Right renal pelvis (tissue), 4 donors: ENCODE measurements around the gene PRSS21. TPM values are rescaled to one million over a fixed set of nuclear protein-coding genes. Genes with fewer than 3 reads are reported as not detected.

Experiments
- DNase-seq, 4 donors: peaks; one replicate each; pipeline ENCODE4 v3.0.0-alpha.2; 2013; ENCODE audit warnings: low read depth in 4 of 4, low spot score in 3 of 4, missing footprints in 1 of 4
- polyA plus RNA-seq, 4 donors: library from polyadenylated mRNA; unstranded; fragments of 120-200 nt; gene quantifications; one replicate each; pipeline ENCODE4 v1.2.1, GENCODE V29; 2013; ENCODE audit not compliant: insufficient read length in 4 of 4

The PRSS21 gene
- polyA plus RNA-seq, 4 donors: 0.13 to 0.33 (median 0.20) TPM; not detected in 1

GRCh38 chr16:2858245-2859025 lies 41.4 kb downstream of the PRSS21 start:
- peak in 2 of 4 donors; percentile 35 to 36 for DNase-seq

GRCh38 chr16:2859686-2860265 lies 42.7 kb downstream of the PRSS21 start:
- no peak for DNase-seq

- no peak for DNase-seq
Measured at GRCh38 chr16:2860826-2861567, 44.0 kb downstream of the PRSS21 start.

- no peak for DNase-seq
Measured at GRCh38 chr16:2865651-2866050, 48.6 kb downstream of the PRSS21 start.

GRCh38 chr16:2866431-2866830 lies 49.4 kb downstream of the PRSS21 start:
- DNase-seq: no peak

- no peak for DNase-seq
Measured at GRCh38 chr16:2867661-2867986, 50.6 kb downstream of the PRSS21 start.

GRCh38 chr16:2867987-2868789 lies 51.2 kb downstream of the PRSS21 start:
- DNase-seq: peak; percentile 81 to 87 (median 87)

Other genes starting within 250 kb of the PRSS21 start
- gene KCTD5, start 134.7 kb upstream of the PRSS21 start, polyA plus RNA-seq: 10 to 100 TPM; 23.4 to 26.4 (median 24.9) TPM
- 1 to 10 TPM; 1.3 to 2.1 (median 1.4) TPM for gene PRSS27, start 97.0 kb upstream of the PRSS21 start, polyA plus RNA-seq
- gene SRRM2, start 64.6 kb upstream of the PRSS21 start, polyA plus RNA-seq: 100 to 1,000 TPM; 477 to 678 (median 529) TPM
- gene ELOB, start 40.0 kb upstream of the PRSS21 start, polyA plus RNA-seq: 100 to 1,000 TPM; 218 to 336 (median 229) TPM
- gene PRSS33, start 29.7 kb upstream of the PRSS21 start, polyA plus RNA-seq: under 1 TPM; 0.17 to 0.51 (median 0.36) TPM
- not detected for gene PRSS41, start 18.8 kb upstream of the PRSS21 start, polyA plus RNA-seq
- under 1 TPM; 0.25 to 0.50 (median 0.33) TPM for gene ZG16B, start 13.1 kb downstream of the PRSS21 start, polyA plus RNA-seq
- 1 to 10 TPM; 7.5 to 9.8 (median 8.4) TPM for gene PRSS22, start 40.9 kb downstream of the PRSS21 start, polyA plus RNA-seq
- 10 to 100 TPM; 19.8 to 34.6 (median 25.6) TPM for gene FLYWCH2, start 66.0 kb downstream of the PRSS21 start, polyA plus RNA-seq
- gene FLYWCH1, start 94.7 kb downstream of the PRSS21 start, polyA plus RNA-seq: 10 to 100 TPM; 19.6 to 25.2 (median 22.3) TPM
- gene KREMEN2, start 147.0 kb downstream of the PRSS21 start, polyA plus RNA-seq: 1 to 10 TPM; 1.0 to 3.3 (median 1.6) TPM
- 10 to 100 TPM in 3 of 4 donors, 1 to 10 TPM in 1; 8.6 to 12.7 (median 10.4) TPM for gene PAQR4, start 152.1 kb downstream of the PRSS21 start, polyA plus RNA-seq
- 10 to 100 TPM; 10.4 to 19.2 (median 14.2) TPM for gene PKMYT1, start 163.2 kb downstream of the PRSS21 start, polyA plus RNA-seq
- 1 to 10 TPM; 3.0 to 3.7 (median 3.1) TPM for gene CLDN9, start 195.7 kb downstream of the PRSS21 start, polyA plus RNA-seq
- gene CLDN6, start 200.9 kb downstream of the PRSS21 start, polyA plus RNA-seq: 10 to 100 TPM; 32.9 to 44.1 (median 36.4) TPM
- gene TNFRSF12A, start 203.1 kb downstream of the PRSS21 start, polyA plus RNA-seq: 10 to 100 TPM in 3 of 4 donors, 1 to 10 TPM in 1; 7.5 to 18.2 (median 13.0) TPM
- gene HCFC1R1, start 206.7 kb downstream of the PRSS21 start, polyA plus RNA-seq: 10 to 100 TPM; 67.1 to 85.2 (median 71.3) TPM
- 10 to 100 TPM; 29.4 to 37.2 (median 32.1) TPM for gene THOC6, start 206.8 kb downstream of the PRSS21 start, polyA plus RNA-seq
- gene BICDL2, start 219.7 kb downstream of the PRSS21 start, polyA plus RNA-seq: 1 to 10 TPM; 1.2 to 3.8 (median 2.9) TPM
- 1 to 10 TPM in 2 of 4 donors, under 1 TPM in 2; 0.78 to 1.8 (median 1.1) TPM for gene MMP25, start 229.3 kb downstream of the PRSS21 start, polyA plus RNA-seq
- gene IL32, start 248.4 kb downstream of the PRSS21 start, polyA plus RNA-seq: 10 to 100 TPM; 29.9 to 47.1 (median 33.9) TPM